Neural cell (in vitro differentiated cells): ENCODE data around the gene CDKAL1. TPM values are rescaled to one million over a fixed set of nuclear protein-coding genes. Genes with fewer than 3 reads are reported as not detected.

Source experiments
- H2AFZ ChIP-seq: fragments of 200-600, 300-800 bp; sonication (generic), shearing (Covaris generic); 2 replicates; pipeline ENCODE4 v1.6.0; 2014; ENCODE audit warnings: low read depth, mild to moderate bottlenecking, antibody characterized with exemption, low read length, moderate library complexity
- H3F3A ChIP-seq: fragments of 200-600 bp; shearing (Covaris generic); 2 replicates; pipeline ENCODE4 v1.6.1; 2016; ENCODE audit warnings: mild to moderate bottlenecking, moderate library complexity, mixed read lengths, antibody characterized with exemption, low read length; ENCODE audit not compliant: insufficient read depth, poor library complexity, severe bottlenecking
- H3K27ac ChIP-seq: fragments of 200-600, 300-800 bp; sonication (generic), shearing (Covaris generic); 2 replicates; pipeline ENCODE4 v1.5.1; 2014; ENCODE audit warnings: mild to moderate bottlenecking, low read length, moderate library complexity
- H3K27me3 ChIP-seq: fragments of 300-800, 200-600 bp; sonication (generic), shearing (Covaris generic); 2 replicates; pipeline ENCODE4 v1.6.0; 2014; ENCODE audit warnings: mild to moderate bottlenecking, low read depth, low read length, moderate library complexity; ENCODE audit not compliant: insufficient read depth
- H3K36me3 ChIP-seq: fragments of 300-800, 200-600 bp; sonication (generic), shearing (Covaris generic); 2 replicates; pipeline ENCODE4 v1.5.1; 2014; ENCODE audit warnings: mild to moderate bottlenecking, antibody characterized with exemption, low read length, moderate library complexity; ENCODE audit not compliant: insufficient read depth
- H3K4me2 ChIP-seq: fragments of 300-800, 200-600 bp; sonication (generic), shearing (Covaris generic); 2 replicates; pipeline ENCODE4 v1.6.0; 2014; ENCODE audit warnings: mild to moderate bottlenecking, low read length
- H3K4me3 ChIP-seq: fragments of 300-800, 200-600 bp; sonication (generic), shearing (Covaris generic); 2 replicates; pipeline ENCODE4 v1.5.1; 2014; ENCODE audit warnings: mild to moderate bottlenecking, low read length, moderate library complexity
- H3K79me2 ChIP-seq: fragments of 200-600 bp; shearing (Covaris generic); replicated peaks from 2 replicates; pipeline ENCODE4 v1.6.0; 2014; ENCODE audit warnings: mild to moderate bottlenecking, low read length, moderate library complexity; ENCODE audit not compliant: insufficient read depth
- H3K9ac ChIP-seq: fragments of 300-800, 200-600 bp; sonication (generic), shearing (Covaris generic); 2 replicates; pipeline ENCODE4 v1.6.1; 2016; ENCODE audit warnings: mild to moderate bottlenecking, low read length, mixed read lengths
- H3K9me2 ChIP-seq: fragments of 200-600 bp; shearing (Covaris generic); 2 replicates; pipeline ENCODE4 v1.6.1; 2016; ENCODE audit warnings: mild to moderate bottlenecking, low read length, mixed read lengths; ENCODE audit not compliant: insufficient read depth
- H3K9me3 ChIP-seq: fragments of 200-600, 300-800 bp; sonication (generic), shearing (Covaris generic); 2 replicates; pipeline ENCODE4 v1.6.1; 2016; ENCODE audit warnings: mild to moderate bottlenecking, mixed run types, low read length, moderate library complexity, mixed read lengths
- H4K20me1 ChIP-seq: fragments of 200-600 bp; shearing (Covaris generic); 2 replicates; pipeline ENCODE4 v1.6.1; 2016; ENCODE audit warnings: mild to moderate bottlenecking, mixed run types; ENCODE audit not compliant: insufficient read depth
- EP300 ChIP-seq: fragments of 450-650 bp; conservative IDR thresholded peaks from 2 replicates; pipeline ENCODE4 v1.6.1; 2014; ENCODE audit warnings: antibody characterized with exemption, mild to moderate bottlenecking, moderate library complexity; ENCODE audit not compliant: poor library complexity, severe bottlenecking
- EZH2 ChIP-seq: fragments of 200-600, 300-800 bp; shearing (Covaris generic), sonication (generic); IDR thresholded peaks from 2 replicates; pipeline ENCODE4 v1.6.1; 2014; ENCODE audit warnings: antibody characterized with exemption, low read length, borderline replicate concordance, mild to moderate bottlenecking; ENCODE audit not compliant: insufficient read depth, poor library complexity, severe bottlenecking
- MXI1 ChIP-seq: fragments of 450-650 bp; conservative IDR thresholded peaks from 2 replicates; pipeline ENCODE4 v1.6.1; 2014; ENCODE audit warnings: antibody characterized with exemption, mild to moderate bottlenecking; ENCODE audit not compliant: poor library complexity, severe bottlenecking
- POLR2AphosphoS5 ChIP-seq: IDR thresholded peaks from 2 replicates; pipeline ENCODE4 v1.6.1; 2012
- RAD21 ChIP-seq: fragments of 450-650 bp; conservative IDR thresholded peaks from 2 replicates; pipeline ENCODE4 v1.6.1; 2014; ENCODE audit warnings: antibody characterized with exemption, mild to moderate bottlenecking, moderate library complexity
- SMC3 ChIP-seq: fragments of 450-650 bp; conservative IDR thresholded peaks from 2 replicates; pipeline ENCODE4 v1.6.1; 2014; ENCODE audit warnings: antibody characterized with exemption, mild to moderate bottlenecking, moderate library complexity; ENCODE audit not compliant: poor library complexity
- TAF1 ChIP-seq: IDR thresholded peaks from 2 replicates; pipeline ENCODE4 v1.6.1; 2012; ENCODE audit warnings: low read depth
- polyA plus RNA-seq: library from polyadenylated mRNA; depleted of rRNA; stranded (reverse); fragments of >200 nt; gene quantifications from 2 replicates; pipeline ENCODE4 v1.2.3, GENCODE V29; 2014
- TF ChIP-seq, protein P1 (sequence below): IDR thresholded peaks from 2 replicates; pipeline ENCODE4 v1.6.1; 2012; ENCODE audit warnings: borderline replicate concordance
- TF ChIP-seq, protein P2 (sequence below): fragments of 450-650 bp; IDR thresholded peaks from 2 replicates; pipeline ENCODE4 v1.5.1; 2014; ENCODE audit warnings: antibody characterized with exemption, mild to moderate bottlenecking, moderate library complexity; ENCODE audit not compliant: poor library complexity, severe bottlenecking

The CDKAL1 gene
- polyA plus RNA-seq, 1 donor from 2014 or later: 10.7 TPM

DNA sequence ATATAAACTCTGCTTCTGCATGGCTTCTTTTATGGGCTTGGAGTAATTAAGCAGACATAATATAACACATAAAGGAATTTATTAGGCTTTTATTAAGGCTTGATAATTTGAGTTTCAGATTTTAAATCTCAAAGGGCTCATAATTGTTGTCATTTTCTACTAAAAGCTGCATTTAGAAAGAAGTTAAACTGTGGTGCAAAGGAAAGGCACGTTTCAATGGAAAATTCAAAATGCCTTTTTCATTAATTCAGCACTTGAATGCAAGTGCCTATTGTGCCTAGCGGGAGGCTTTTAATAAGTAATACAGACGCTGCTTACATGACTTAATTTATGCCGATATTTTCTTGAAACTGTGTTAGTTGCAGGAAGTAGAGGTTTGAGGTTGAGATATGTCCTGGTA, 627.5 kb downstream of the CDKAL1 start:
- Histone ChIP-seq H3K27ac (no peak overlapping the region), H3K4me3 (no peak overlapping the region), H3K36me3 (no peaks in the 10 kb centered on the region), H3K79me2 (no peaks in the 10 kb centered on the region), H3K9ac (no peak overlapping the region), H3K4me2 (no peak overlapping the region), H4K20me1 (no peaks in the 10 kb centered on the region), H2AFZ (no peak overlapping the region), H3F3A (peaks cover 6% of the 10 kb centered on the region), H3K9me2 (no peaks in the 10 kb centered on the region), H3K27me3 (no peaks in the 10 kb centered on the region), H3K9me3 (no peaks in the 10 kb centered on the region)
- TF ChIP-seq EP300: no peak
- TF ChIP-seq RAD21: no peak
- no peak for TF ChIP-seq SMC3
- TF ChIP-seq MXI1: no peak
- no peak for TF ChIP-seq TAF1
- no peak for TF ChIP-seq POLR2AphosphoS5
- TF ChIP-seq, protein P1, sequence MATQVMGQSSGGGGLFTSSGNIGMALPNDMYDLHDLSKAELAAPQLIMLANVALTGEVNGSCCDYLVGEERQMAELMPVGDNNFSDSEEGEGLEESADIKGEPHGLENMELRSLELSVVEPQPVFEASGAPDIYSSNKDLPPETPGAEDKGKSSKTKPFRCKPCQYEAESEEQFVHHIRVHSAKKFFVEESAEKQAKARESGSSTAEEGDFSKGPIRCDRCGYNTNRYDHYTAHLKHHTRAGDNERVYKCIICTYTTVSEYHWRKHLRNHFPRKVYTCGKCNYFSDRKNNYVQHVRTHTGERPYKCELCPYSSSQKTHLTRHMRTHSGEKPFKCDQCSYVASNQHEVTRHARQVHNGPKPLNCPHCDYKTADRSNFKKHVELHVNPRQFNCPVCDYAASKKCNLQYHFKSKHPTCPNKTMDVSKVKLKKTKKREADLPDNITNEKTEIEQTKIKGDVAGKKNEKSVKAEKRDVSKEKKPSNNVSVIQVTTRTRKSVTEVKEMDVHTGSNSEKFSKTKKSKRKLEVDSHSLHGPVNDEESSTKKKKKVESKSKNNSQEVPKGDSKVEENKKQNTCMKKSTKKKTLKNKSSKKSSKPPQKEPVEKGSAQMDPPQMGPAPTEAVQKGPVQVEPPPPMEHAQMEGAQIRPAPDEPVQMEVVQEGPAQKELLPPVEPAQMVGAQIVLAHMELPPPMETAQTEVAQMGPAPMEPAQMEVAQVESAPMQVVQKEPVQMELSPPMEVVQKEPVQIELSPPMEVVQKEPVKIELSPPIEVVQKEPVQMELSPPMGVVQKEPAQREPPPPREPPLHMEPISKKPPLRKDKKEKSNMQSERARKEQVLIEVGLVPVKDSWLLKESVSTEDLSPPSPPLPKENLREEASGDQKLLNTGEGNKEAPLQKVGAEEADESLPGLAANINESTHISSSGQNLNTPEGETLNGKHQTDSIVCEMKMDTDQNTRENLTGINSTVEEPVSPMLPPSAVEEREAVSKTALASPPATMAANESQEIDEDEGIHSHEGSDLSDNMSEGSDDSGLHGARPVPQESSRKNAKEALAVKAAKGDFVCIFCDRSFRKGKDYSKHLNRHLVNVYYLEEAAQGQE: no peak
- TF ChIP-seq, protein P2, sequence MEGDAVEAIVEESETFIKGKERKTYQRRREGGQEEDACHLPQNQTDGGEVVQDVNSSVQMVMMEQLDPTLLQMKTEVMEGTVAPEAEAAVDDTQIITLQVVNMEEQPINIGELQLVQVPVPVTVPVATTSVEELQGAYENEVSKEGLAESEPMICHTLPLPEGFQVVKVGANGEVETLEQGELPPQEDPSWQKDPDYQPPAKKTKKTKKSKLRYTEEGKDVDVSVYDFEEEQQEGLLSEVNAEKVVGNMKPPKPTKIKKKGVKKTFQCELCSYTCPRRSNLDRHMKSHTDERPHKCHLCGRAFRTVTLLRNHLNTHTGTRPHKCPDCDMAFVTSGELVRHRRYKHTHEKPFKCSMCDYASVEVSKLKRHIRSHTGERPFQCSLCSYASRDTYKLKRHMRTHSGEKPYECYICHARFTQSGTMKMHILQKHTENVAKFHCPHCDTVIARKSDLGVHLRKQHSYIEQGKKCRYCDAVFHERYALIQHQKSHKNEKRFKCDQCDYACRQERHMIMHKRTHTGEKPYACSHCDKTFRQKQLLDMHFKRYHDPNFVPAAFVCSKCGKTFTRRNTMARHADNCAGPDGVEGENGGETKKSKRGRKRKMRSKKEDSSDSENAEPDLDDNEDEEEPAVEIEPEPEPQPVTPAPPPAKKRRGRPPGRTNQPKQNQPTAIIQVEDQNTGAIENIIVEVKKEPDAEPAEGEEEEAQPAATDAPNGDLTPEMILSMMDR: no peak
- no peak for TF ChIP-seq EZH2

DNA sequence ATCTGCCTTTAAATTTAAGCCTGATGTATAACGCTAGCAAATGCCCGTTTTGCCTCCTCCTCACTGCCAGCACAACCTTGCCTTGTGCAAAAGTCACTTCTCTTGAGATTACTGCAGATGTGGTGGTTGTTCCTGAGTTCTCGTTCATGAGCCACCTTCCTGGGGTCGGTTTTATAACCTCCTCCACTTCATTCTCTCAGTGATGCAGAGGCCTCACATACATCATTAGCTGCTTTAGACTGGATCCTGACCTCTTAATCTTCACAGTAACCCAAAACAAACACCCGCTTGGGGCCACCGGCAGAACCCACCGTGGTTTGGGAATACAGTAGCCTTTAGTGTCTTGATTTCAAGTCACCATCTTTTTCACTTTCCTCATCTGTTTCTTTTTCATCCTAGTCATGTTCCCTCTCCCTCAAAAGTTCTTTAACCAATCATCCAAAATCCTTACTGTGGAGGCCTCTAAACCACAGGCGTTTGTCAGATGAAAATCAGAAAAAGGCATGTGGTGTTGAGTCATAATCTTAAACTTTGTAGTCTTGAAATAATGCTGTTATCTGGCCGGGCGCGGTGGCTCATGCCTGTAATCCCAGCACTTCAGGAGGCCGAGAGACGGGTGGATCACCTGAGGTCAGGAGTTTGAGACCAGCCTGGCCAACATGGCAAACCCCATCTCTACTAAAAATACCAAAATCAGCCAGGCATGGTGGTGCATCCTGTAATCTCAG, 629.0 kb downstream of the CDKAL1 start:
- Histone ChIP-seq H3K9ac (no peak overlapping the region), H3K4me3 (no peak overlapping the region), H3K27ac (no peak overlapping the region), H3F3A (no peaks in the 10 kb centered on the region), H3K79me2 (no peaks in the 10 kb centered on the region), H3K36me3 (no peaks in the 10 kb centered on the region), H2AFZ (no peak overlapping the region), H3K9me2 (no peaks in the 10 kb centered on the region), H3K27me3 (no peaks in the 10 kb centered on the region), H3K4me2 (no peak overlapping the region), H3K9me3 (no peaks in the 10 kb centered on the region), H4K20me1 (no peaks in the 10 kb centered on the region)
- TF ChIP-seq EP300 (no peak), EZH2 (no peak), POLR2AphosphoS5 (no peak), MXI1 (no peak), RAD21 (no peak), TAF1 (no peak), SMC3 (no peak)
- TF ChIP-seq, protein P1: no peak
- TF ChIP-seq, protein P2: no peak
